Bronchial epithelial cell (primary cell): Measurements from ENCODE around the gene CCT3. TPM values are rescaled to one million over a fixed set of nuclear protein-coding genes. Genes with fewer than 3 reads are reported as not detected.

Experiments used
- DNase-seq: peaks from one replicate; pipeline ENCODE4 v3.0.0-alpha.2; 2010; ENCODE audit warnings: low read depth
- FAIRE-seq: peaks from 2 replicates; lab custom pipeline; 2011; peaks lifted over from hg19 to GRCh38; lab: Jason Lieb, UNC
- H3K27me3 ChIP-seq: 2 replicates; pipeline ENCODE4 v1.5.1; 2011; ENCODE audit warnings: low read length; ENCODE audit not compliant: control insufficient read depth, insufficient read depth
- H3K36me3 ChIP-seq: 2 replicates; pipeline ENCODE4 v1.5.1; 2011; ENCODE audit warnings: low read length; ENCODE audit not compliant: control insufficient read depth, insufficient read depth
- H3K4me3 ChIP-seq: 2 replicates; pipeline ENCODE4 v1.5.1; 2011; ENCODE audit warnings: mild to moderate bottlenecking, low read depth, low read length, control low read depth
- CTCF ChIP-seq: IDR thresholded peaks from 2 replicates; pipeline ENCODE4 v1.5.1; 2011; ENCODE audit warnings: mild to moderate bottlenecking, moderate library complexity, low read length, control low read depth, inconsistent platforms; ENCODE audit not compliant: insufficient read depth, severe bottlenecking
- total RNA-seq: library from RNA; depleted of rRNA; stranded (reverse); fragments of >200 nt; gene quantifications from 2 replicates; pipeline ENCODE4 v1.2.1, GENCODE V29; 2014

Gene CCT3
- total RNA-seq, 1 donor from 2014 or later, result 377 TPM

GRCh38 chr1:156303241-156303640 lies 34.9 kb downstream of the CCT3 start:
- FAIRE-seq (no peak), DNase-seq (peak; percentile 51)
- peaks cover 1% of the 10 kb centered on the region for H3K36me3 ChIP-seq
- no peak for TF ChIP-seq CTCF
- H3K27me3 ChIP-seq, result no peaks in the 10 kb centered on the region
- H3K4me3 ChIP-seq, result no peak overlapping the region

- no peak for TF ChIP-seq CTCF
- Histone ChIP-seq H3K4me3 (no peak within 1 kb of the TSS), H3K27me3 (no peaks in the 10 kb centered on the region), H3K36me3 (peaks cover 1% of the 10 kb centered on the region)
- DNase-seq (no peak), FAIRE-seq (no peak)
Measured at GRCh38 chr1:156298852-156299357, 39.2 kb downstream of the CCT3 start, which contains the start of gene VHLL. Gene VHLL, minus strand, starts transcription at chr1:156299307. Its CDS starts 118 bp downstream, at chr1:156299189.

- DNase-seq (peak; percentile 48), FAIRE-seq (no peak)
- no peak for TF ChIP-seq CTCF
- no peaks in the 10 kb centered on the region for H3K27me3 ChIP-seq
- peaks cover 4% of the 10 kb centered on the region for H3K36me3 ChIP-seq
- H3K4me3 ChIP-seq, result peak within 1 kb of the TSS; percentile 55
Measured at GRCh38 chr1:156295391-156295947, 42.6 kb downstream of the CCT3 start, which contains the start of gene GLMP. Gene GLMP, minus strand, starts transcription at chr1:156295679. Its CDS starts 34 bp downstream, at chr1:156295645.

GRCh38 chr1:156293895-156294294 lies 44.2 kb downstream of the CCT3 start:
- TF ChIP-seq CTCF, result no peak
- FAIRE-seq (no peak), DNase-seq (no peak)
- Histone ChIP-seq H3K4me3 (no peak overlapping the region), H3K36me3 (peaks cover 7% of the 10 kb centered on the region), H3K27me3 (no peaks in the 10 kb centered on the region)

GRCh38 chr1:156293098-156293434 lies 45.0 kb downstream of the CCT3 start:
- H3K4me3 ChIP-seq, result no peak overlapping the region
- DNase-seq, result no peak
- TF ChIP-seq CTCF, result no peak
- FAIRE-seq, result no peak
- peaks cover 11% of the 10 kb centered on the region for H3K36me3 ChIP-seq
- no peaks in the 10 kb centered on the region for H3K27me3 ChIP-seq
